GM21723 (cell line): ENCODE measurements around the gene ONECUT2.

Source experiments
- ATAC-seq: cut with Tn5 transposase; IDR thresholded peaks from one replicate; pipeline ENCODE4 v1.9.1; 2021; ENCODE audit warnings: mild to moderate bottlenecking, moderate library complexity; ENCODE audit not compliant: unreplicated experiment

Gene ONECUT2

DNA sequence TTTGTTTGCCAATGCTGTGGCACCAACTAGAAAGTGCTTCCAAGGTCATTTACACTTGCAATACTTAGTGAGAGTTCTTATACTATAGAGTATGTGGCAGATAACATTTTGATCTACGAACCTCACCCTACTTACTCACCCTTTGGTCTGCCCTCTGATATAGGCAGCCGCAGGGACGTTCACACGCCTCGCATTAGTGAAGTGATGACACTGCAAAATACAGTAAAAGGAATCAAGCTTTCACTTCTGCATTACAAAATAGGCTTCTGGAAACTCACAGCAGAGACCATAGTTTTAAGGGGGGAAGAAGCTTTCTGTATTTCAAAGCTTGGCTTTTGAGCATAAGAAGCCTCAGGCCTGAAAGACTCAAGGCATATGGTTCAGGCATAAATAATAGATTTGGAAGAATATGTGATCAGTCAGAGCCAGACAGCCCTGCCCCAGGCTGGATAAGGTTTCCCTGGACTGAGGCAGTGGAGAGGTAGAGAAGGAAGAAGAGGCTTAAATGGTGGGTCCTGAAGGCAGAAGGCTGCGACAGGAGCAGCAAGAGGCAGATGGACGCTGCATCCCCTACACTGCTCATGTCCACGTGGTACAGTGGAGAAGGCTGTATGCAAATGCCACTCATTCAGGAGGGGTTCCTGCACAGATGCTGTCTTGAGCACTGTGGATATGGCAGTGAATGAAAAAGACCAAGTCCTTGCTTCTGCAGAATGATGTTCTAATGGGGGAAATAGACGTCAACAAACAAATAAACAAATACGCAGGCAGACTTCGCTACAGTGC is 88.2 kb downstream of the ONECUT2 start:
- ATAC-seq = peak; percentile 83

DNA sequence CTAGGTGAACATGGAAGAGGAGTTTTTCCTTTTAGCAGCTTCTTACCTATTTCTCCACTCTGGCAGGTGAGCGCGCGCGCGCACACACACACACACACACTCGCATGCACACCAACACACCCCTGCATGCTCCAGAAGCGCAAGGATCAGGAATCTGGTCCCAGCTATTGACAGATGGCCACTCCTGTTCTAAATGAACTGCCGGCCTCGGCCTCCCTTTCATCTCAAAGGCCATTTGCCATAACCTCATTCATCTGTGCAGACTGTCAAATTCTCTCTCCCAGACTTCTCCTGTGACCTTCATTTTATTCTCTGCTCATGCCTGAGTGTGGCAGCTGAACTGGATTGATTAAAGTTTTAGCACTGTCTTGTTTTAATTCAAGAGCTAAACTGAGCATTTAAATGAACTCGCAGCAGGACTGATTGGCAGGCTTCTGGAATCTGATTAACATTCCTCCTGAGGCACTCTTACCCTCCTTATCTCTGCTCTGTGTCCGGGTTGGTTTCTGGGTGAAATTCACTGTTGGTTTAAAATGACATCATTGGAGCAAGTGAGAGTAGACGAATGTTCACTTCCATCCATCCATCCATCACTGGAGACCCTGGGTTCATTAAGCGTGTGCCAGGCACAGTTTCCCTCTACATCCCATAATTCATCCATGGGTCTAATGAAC is 92.5 kb downstream of the ONECUT2 start:
- ATAC-seq = no peak

DNA sequence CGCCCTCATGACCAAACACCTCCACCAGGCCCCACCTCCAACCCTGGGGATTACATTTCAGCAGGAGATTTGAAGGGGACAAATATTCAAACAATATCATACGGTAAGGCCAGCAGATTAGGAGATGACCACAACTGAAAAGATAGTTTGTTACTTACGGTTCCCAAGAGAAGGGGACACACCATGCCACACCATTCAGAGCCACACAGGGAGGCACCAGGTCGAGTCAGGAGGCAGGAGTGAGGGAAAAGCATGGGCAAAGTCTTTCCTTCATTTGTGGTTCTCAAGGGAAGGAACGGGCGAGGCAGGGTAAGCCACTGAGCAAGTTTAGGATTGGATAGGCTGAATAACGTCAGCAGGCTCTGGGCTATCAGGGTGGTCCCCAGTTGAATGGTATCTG is 94.0 kb downstream of the ONECUT2 start:
- ATAC-seq = no peak

DNA sequence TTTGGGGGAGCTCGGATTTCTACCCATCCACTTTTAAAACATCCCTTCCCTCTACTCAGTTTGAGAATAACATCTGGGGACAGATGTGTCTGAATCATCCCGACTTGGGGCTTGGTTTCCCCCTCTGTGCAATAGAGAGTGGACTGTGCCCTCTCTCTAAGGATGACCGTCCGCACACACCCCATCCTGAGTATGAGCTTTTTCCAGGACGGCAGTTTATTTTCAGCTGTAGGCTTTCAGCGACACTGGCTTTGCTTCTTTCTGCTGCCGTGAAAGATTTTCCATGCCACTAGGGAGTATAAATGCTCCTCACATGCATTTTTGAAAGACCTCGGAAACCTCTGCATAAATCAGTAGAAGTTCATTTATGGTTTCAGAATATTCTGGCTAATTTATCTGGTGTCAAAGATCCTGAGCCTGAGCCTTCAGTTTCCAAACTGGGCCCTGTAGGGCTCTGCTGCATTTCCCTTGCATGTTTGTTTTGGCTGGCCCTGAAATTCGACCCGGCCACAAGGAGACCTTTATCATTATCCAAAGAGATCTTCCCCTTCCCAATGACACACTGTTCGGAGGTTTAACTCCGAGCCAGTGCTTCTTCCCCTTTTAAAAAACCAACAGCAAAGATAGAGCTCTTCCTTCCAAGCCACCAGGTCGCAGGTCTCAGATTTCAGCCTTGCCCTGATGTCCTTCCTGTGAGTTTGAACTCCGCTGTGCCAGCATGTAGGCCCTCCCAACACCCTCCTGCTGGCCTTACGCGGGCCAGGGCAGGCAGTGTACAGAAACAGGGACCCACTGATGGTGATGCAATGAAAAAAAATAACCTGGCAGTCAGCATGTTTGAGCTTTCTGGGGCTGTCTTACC is 98.1 kb downstream of the ONECUT2 start:
- no peak for ATAC-seq

DNA sequence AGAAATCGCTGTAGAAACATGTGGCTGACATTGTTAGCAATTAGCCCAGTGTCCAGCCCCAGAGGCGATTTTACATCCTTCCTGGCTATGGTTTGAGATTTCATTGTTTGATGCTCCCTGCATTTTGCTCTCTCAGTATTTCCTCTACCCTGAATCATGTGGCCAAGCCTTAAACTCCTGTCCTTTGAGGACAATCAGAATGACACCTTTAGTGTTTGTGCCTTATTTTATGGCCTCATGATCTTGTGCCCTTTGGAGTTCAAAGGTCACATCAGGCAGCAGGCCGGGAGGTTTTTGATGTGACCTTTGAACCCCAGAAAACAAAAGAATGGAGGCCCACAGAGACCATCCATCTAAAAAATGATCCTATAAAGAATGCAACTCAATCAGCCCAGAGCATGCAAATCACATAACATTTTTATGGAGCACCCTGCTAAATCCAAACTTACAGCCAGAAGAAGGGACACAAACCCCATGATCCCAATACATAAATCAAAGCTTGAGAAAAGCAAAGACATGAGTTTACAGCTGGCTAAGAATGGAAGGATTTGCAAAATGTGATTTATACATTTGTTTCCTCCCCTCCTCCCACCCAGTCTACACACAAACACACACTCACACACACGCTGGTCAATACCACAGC is 98.8 kb downstream of the ONECUT2 start:
- ATAC-seq = no peak

DNA sequence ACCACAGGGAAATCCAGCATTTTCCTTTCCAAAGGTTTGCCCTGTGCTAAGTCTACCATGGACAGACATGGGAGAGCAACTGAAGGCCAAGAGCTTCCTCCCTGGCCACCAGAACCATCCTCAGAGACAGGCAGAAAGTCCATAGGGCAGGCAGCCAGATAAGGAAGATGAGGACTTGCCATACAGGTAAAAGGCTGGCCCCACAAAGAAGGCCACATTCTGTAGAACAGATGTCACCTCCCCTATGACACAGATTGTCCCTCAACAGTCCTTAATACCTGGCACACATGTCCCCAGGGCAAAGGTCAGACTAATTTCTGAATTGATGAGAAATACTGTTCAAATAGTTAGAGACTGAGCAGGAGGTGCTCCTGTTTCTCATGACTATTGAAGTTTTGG is 99.3 kb downstream of the ONECUT2 start:
- ATAC-seq = no peak

DNA sequence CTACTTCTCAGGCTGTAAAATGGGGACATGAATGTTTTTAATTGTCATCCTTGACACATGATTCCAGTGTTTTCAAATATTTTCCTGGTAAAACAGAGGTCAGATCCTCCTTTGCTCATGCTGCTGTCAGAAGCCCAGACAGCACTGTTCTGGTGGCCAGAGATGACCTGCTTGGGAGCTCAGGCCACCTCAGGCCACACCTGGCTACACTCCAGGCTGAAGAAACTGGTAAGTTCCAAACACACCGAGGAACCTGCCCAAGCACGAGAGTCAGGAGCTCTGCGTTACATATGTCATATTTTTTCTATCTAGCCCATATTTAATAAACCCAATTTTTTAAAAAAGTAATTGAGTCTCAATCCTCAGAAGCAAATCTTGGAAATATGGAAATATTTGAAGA is 103.4 kb downstream of the ONECUT2 start:
- no peak for ATAC-seq

DNA sequence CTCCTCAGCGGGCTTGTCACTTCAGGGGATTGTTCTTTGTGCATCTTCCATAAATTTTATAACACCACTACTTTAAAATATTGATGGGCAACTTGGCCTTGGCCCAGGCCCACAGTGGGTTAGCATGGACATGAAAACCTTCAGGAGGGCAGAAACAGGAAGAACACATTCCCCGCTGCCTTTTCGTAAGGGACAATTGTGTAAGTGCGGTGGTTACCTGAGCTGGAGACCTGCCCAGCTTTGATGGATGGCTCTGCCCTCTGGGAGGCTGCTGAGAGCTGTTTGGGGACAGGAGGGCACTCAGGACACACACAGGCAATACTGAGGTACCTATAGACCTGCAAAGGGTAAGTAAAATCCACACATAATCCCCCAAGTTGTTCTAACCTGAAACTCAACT is 104.5 kb downstream of the ONECUT2 start:
- ATAC-seq = no peak
